HG03103 (cell line): ENCODE measurements around the gene CREG2.
"Not testable (repeated sequence)": the region's sequence is repeated elsewhere in the genome, so short reads cannot be mapped to it uniquely, and the experiment has no call there.

Experiments used
- ATAC-seq: cut with Tn5 transposase; IDR thresholded peaks from one replicate; pipeline ENCODE4 v1.9.1; 2021; ENCODE audit warnings: low read depth; ENCODE audit not compliant: unreplicated experiment

The CREG2 gene

GRCh38 chr2:101349893-101350662 is 37.2 kb downstream of the CREG2 start:
- no peak for ATAC-seq

GRCh38 chr2:101348883-101349282 is 38.4 kb downstream of the CREG2 start:
- ATAC-seq: no peak

- no peak for ATAC-seq
Measured at GRCh38 chr2:101346909-101347308, 40.4 kb downstream of the CREG2 start.

GRCh38 chr2:101344137-101344536 is 43.2 kb downstream of the CREG2 start:
- ATAC-seq: no peak

GRCh38 chr2:101342625-101343008 is 44.7 kb downstream of the CREG2 start:
- no peak for ATAC-seq

- no peak for ATAC-seq
Measured at GRCh38 chr2:101341901-101342624, 45.2 kb downstream of the CREG2 start.

- no peak for ATAC-seq
Measured at GRCh38 chr2:101341421-101341820, 45.9 kb downstream of the CREG2 start.

GRCh38 chr2:101340141-101340551 is 47.2 kb downstream of the CREG2 start:
- no peak for ATAC-seq

- no peak for ATAC-seq
Measured at GRCh38 chr2:101339266-101339880, 47.9 kb downstream of the CREG2 start.

GRCh38 chr2:101337877-101338276 is 49.4 kb downstream of the CREG2 start:
- no peak for ATAC-seq

- ATAC-seq: no peak
Measured at GRCh38 chr2:101332885-101333766, 54.2 kb downstream of the CREG2 start.

- no peak for ATAC-seq
Measured at GRCh38 chr2:101331202-101331601, 56.1 kb downstream of the CREG2 start.

GRCh38 chr2:101330253-101330933 is 56.9 kb downstream of the CREG2 start:
- no peak for ATAC-seq

- ATAC-seq: no peak
Measured at GRCh38 chr2:101329026-101329425, 58.3 kb downstream of the CREG2 start.

GRCh38 chr2:101328474-101329007 is 58.8 kb downstream of the CREG2 start:
- peak; percentile 49 for ATAC-seq

- no peak for ATAC-seq
Measured at GRCh38 chr2:101327863-101328394, 59.4 kb downstream of the CREG2 start.

- ATAC-seq: no peak
Measured at GRCh38 chr2:101325425-101325824, 61.9 kb downstream of the CREG2 start.

GRCh38 chr2:101316568-101316967 is 70.7 kb downstream of the CREG2 start:
- ATAC-seq: not testable (repeated sequence)

- no peak for ATAC-seq
Measured at GRCh38 chr2:101311696-101312017, 75.6 kb downstream of the CREG2 start.
